Prostate gland (tissue), 2 donors: ENCODE measurements around the gene RRP12. TPM values are rescaled to one million over a fixed set of nuclear protein-coding genes. Genes with fewer than 3 reads are reported as not detected.
A peak's percentile ranks its signal among the peaks of the same experiment; 100 is the strongest.

Experiments
- DNase-seq: peaks from one replicate; pipeline ENCODE4 v3.0.0-alpha.2; 2019; ENCODE audit warnings: low spot score
- H3K27ac ChIP-seq, 2 donors: fragments of 200-600 bp; sonication (generic); 2 replicates each; pipeline ENCODE4 v1.5.1; 2017 to 2019
- H3K27me3 ChIP-seq: fragments of 200-600 bp; sonication (generic); replicated peaks from 2 replicates; pipeline ENCODE4 v1.5.1; 2019; ENCODE audit not compliant: insufficient read depth
- H3K36me3 ChIP-seq, 2 donors: fragments of 200-600 bp; sonication (generic); 1 replicate in 1 of 2; 2 replicates in 1 of 2; pipeline versions ENCODE4 v1.5.1 to v1.8.1; 2017 to 2019
- H3K4me1 ChIP-seq: fragments of 200-600 bp; sonication (generic); replicated peaks from 2 replicates; pipeline ENCODE4 v1.5.1; 2019
- H3K4me3 ChIP-seq, 2 donors: fragments of 200-600 bp; sonication (generic); 2 replicates each; pipeline ENCODE4 v1.5.1; 2017 to 2019
- H3K9me3 ChIP-seq: fragments of 200-600 bp; sonication (generic); 2 replicates; pipeline ENCODE4 v1.5.1; 2017
- POLR2A ChIP-seq: fragments of 450-650 bp; IDR thresholded peaks from one replicate; pipeline ENCODE4 v1.6.1; 2016; ENCODE audit warnings: antibody characterized with exemption, mild to moderate bottlenecking
- POLR2AphosphoS5 ChIP-seq: sonication (generic); formaldehyde crosslinking; IDR thresholded peaks from one replicate; pipeline ENCODE4 v1.6.1; 2017; ENCODE audit warnings: antibody characterized with exemption
- WGBS: methylation state at CpG from one replicate; pipeline ENCODE4 v1.1.5; 2018; 5-methylcytosine and 5-hydroxymethylcytosine counted together
- intact Hi-C: fragments of 100-400 bp; cut with DNase I; formaldehyde crosslinking; loops from one replicate; pipeline ENCODE4 v1.14.2; 2022
- total RNA-seq, 2 donors: library from RNA; depleted of rRNA; stranded (reverse); fragments of >200 nt; gene quantifications; one replicate each; pipeline ENCODE4 v1.1.0, GENCODE V29; 2016
- TF ChIP-seq, protein P1 (sequence below), 4 experiments: fragments of 200-600 bp in 2 of 4; fragments of 450-650 bp in 2 of 4; sonication (generic) in 2 of 4; IDR thresholded peaks; 1 replicate in 3 of 4; 2 replicates in 1 of 4; pipeline ENCODE4 v1.5.1; 2016 to 2019; ENCODE audit warnings: antibody characterized with exemption in 4 of 4, mild to moderate bottlenecking in 2 of 4, moderate library complexity in 2 of 4

Gene RRP12
- total RNA-seq, 2 donors from 2014 or later = 14.9 to 38.6 TPM

DNA sequence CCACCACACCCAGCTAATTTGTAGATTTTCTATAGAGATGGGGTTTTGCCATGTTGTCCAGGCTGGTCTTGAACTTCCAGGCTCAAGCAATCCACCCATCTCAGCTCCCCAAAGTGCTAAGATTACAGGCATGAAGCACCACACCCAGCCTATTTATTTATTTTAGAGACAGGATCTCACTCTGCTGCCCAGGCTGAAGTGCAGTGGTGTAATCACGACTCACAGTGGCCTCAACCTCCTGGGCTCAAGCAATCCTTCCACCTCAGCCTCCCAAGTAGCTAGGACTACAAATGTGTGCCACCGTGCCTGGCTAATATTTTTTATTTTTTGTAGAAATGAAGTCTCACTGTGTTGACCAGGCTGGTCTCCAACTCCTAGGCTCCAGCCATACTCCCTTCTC lies 59.7 kb downstream of the RRP12 start:
- Histone ChIP-seq H3K4me1 (no peaks in the 10 kb centered on the region), H3K36me3 (no peaks in the 10 kb centered on the region), H3K27me3 (no peaks in the 10 kb centered on the region), H3K27ac (no peak overlapping the region), H3K4me3 (no peak overlapping the region), H3K9me3 (no peaks in the 10 kb centered on the region)
- TF ChIP-seq POLR2AphosphoS5 (no peak), POLR2A (no peak)
- TF ChIP-seq, protein P1, sequence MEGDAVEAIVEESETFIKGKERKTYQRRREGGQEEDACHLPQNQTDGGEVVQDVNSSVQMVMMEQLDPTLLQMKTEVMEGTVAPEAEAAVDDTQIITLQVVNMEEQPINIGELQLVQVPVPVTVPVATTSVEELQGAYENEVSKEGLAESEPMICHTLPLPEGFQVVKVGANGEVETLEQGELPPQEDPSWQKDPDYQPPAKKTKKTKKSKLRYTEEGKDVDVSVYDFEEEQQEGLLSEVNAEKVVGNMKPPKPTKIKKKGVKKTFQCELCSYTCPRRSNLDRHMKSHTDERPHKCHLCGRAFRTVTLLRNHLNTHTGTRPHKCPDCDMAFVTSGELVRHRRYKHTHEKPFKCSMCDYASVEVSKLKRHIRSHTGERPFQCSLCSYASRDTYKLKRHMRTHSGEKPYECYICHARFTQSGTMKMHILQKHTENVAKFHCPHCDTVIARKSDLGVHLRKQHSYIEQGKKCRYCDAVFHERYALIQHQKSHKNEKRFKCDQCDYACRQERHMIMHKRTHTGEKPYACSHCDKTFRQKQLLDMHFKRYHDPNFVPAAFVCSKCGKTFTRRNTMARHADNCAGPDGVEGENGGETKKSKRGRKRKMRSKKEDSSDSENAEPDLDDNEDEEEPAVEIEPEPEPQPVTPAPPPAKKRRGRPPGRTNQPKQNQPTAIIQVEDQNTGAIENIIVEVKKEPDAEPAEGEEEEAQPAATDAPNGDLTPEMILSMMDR (IDR thresholded peaks at IDR 0.05) = no peak
- DNase-seq = no peak
- intact Hi-C loops = no loop called here
- 75% methylated on average over 2 of the region's 2 CpGs for WGBS

DNA sequence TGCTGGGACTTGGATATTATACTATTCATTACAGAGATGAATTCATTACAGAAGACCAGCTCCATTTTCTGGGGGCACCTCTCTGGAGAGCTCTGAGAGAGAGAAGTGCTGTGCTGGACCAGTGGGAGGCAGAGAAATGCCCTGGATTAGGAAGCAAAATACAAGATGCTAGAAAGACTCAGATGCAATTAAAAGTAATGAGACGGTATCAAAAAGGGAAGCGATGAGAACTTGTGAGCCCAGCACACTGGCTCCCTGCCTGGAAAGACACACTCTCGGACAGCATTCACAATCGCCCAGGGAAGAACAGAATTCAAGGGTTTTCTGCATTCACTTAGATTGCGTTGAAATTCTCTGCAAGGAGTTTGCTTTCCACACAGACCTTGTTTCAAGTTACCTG lies 63.1 kb downstream of the RRP12 start:
- intact Hi-C loops = no loop called here
- no peaks in the 10 kb centered on the region for H3K36me3 ChIP-seq
- no peak for DNase-seq
- H3K4me1 ChIP-seq = no peaks in the 10 kb centered on the region
- H3K9me3 ChIP-seq = no peaks in the 10 kb centered on the region
- H3K4me3 ChIP-seq = no peak overlapping the region
- H3K27ac ChIP-seq = peak overlapping the region; percentile 80 to 96
- H3K27me3 ChIP-seq = no peaks in the 10 kb centered on the region
- WGBS = 34% methylated on average over 5 of the region's 5 CpGs
- TF ChIP-seq, protein P1 (IDR thresholded peaks at IDR 0.05) = no peak
- TF ChIP-seq POLR2AphosphoS5 (no peak), POLR2A (no peak)

DNA sequence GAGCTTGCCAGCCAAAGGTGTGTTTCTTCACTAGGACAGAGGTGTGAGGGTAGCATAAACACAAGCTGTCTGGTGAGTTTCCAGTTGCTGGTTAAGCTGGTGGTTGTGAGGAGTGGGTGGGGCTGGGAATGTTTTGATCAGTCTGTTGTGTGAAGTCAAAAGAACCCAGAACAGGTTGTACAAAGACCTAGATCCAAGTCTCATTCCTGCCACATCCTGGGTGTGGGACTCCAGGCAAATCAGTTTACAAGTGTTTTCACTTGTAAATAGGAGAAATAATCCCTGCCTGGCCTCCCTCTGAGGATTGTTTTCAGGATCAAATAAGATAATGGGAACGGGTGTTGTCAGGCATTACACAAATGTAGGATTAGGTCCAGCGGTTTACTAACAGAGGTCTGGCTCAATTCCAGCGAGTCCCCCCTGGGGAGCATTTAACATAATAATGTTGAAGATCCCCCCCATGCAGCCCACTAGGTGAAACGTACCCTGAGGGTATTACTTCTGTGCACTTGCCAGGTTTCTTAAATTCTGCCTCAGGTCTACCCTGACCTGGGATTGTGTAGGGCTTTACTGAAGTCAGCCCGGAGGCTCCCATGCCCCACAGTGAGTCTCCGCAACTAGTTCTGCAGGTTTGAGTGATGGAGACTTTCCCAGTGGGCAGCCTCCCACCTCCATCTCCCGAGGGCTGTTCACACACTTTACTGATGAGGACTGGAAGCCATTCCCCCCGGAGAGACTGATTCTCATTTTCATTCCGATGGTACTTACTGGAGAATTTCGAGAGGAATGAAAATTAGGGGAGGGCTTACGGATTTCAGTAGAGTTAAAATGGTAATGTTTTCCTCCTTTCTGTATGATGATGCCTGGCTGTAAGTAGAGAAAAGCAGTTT lies 64.0 kb downstream of the RRP12 start:
- H3K27ac ChIP-seq = peak overlapping the region; percentile 80 to 96
- no peaks in the 10 kb centered on the region for H3K27me3 ChIP-seq
- TF ChIP-seq, protein P1 (IDR thresholded peaks at IDR 0.05) = no peak
- TF ChIP-seq POLR2A (no peak), POLR2AphosphoS5 (peak; percentile 80)
- no peaks in the 10 kb centered on the region for H3K36me3 ChIP-seq
- DNase-seq = peak; percentile 89
- no peaks in the 10 kb centered on the region for H3K4me1 ChIP-seq
- WGBS = 17% methylated on average over 11 of the region's 11 CpGs
- H3K4me3 ChIP-seq = no peak overlapping the region
- intact Hi-C loops = no loop called here
- no peaks in the 10 kb centered on the region for H3K9me3 ChIP-seq

DNA sequence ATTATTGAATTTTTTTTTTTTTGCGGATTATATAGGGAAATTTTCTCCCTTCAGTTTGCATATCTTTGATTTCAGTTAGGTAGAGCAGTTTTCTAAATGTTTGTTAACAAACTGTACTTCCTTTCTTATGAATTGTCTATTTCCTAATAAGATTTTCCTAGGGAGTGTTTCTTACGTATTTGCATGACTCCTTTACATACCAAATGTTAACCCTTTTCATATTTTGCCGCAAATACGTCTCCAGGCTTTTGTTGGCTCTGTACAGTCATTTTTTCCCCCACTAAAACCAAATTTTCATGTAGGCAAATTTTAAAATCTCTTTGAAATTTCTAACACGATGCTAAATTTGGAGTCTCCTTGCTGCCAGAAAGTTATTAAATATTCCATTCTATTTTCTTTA lies 64.7 kb downstream of the RRP12 start:
- Histone ChIP-seq H3K4me3 (no peak overlapping the region), H3K27me3 (no peaks in the 10 kb centered on the region), H3K27ac (peak overlapping the region; percentile 80 to 96), H3K9me3 (no peaks in the 10 kb centered on the region), H3K36me3 (no peaks in the 10 kb centered on the region), H3K4me1 (peaks cover 2% of the 10 kb centered on the region)
- TF ChIP-seq POLR2AphosphoS5 = no peak
- no peak for TF ChIP-seq POLR2A
- TF ChIP-seq, protein P1 (IDR thresholded peaks at IDR 0.05) = no peak
- no peak for DNase-seq
- intact Hi-C loops = no loop called here
- WGBS = 32% methylated on average over 5 of the region's 5 CpGs

DNA sequence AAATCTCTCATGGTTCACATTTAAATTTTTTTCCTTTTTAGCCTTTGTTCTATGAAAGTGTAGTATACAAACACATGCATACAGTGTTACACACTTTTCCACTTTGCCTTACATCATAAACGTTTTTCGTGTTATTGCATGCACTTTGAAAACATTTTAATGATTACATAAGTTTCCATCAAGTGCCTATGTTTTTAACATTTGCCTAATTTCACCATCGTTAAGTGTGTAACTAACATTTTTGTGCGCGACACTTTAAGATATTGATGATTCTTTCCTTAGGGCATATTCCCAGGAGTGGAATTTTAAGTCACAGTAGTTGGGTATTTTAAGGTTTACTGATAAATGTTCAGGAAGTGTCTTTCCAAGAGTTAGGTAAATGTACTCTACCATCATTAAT lies 65.1 kb downstream of the RRP12 start:
- no peaks in the 10 kb centered on the region for H3K9me3 ChIP-seq
- H3K36me3 ChIP-seq = no peaks in the 10 kb centered on the region
- TF ChIP-seq POLR2A (no peak), POLR2AphosphoS5 (no peak)
- TF ChIP-seq, protein P1 (IDR thresholded peaks at IDR 0.05) = no peak
- no peak overlapping the region for H3K4me3 ChIP-seq
- DNase-seq = no peak
- peak overlapping the region; percentile 93 to 96 for H3K27ac ChIP-seq
- intact Hi-C loops = no loop called here
- H3K27me3 ChIP-seq = no peaks in the 10 kb centered on the region
- 51% methylated on average over 5 of the region's 5 CpGs for WGBS
- peaks cover 5% of the 10 kb centered on the region for H3K4me1 ChIP-seq
